NCI-H748 (cell line): ENCODE results near the gene MFAP5.
A peak's percentile ranks its signal among the peaks of the same experiment; 100 is the strongest.

Experiments used
- DNase-seq: peaks from one replicate; lab custom pipeline; 2025; ENCODE audit not compliant: unreplicated experiment; lab: John Stamatoyannopoulos, UW

MFAP5 gene, protein sequence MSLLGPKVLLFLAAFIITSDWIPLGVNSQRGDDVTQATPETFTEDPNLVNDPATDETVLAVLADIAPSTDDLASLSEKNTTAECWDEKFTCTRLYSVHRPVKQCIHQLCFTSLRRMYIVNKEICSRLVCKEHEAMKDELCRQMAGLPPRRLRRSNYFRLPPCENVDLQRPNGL

GRCh38 chr12:8662593-8662992, at the start of gene MFAP5:
MFAP5 (minus strand) TSS chr12:8662826; CDS start chr12:8662104, 722 bp downstream.
- DNase-seq, result no peak

- DNase-seq, result no peak
Measured at GRCh38 chr12:8709124-8709830, 46.7 kb upstream of the MFAP5 start.

DNA sequence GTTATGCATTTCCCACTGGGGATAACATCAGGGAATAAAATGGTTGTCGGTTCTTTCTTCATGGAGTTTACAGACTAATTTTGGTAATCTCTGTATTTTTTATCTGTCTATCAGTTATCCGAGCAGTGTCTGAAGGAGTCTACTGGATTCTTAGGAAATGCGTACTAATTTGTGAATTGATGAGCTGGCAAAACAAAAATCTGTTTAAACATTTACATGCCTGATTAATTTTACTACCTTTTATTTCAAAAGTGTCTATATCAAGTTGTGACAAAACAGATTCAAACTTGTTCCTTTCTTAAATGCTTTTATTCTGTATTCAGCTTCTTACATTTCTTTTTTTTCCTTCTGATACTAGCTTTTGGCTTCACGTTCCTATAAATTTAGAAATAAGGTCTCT, 39.5 kb upstream of the MFAP5 start:
- no peak for DNase-seq

DNA sequence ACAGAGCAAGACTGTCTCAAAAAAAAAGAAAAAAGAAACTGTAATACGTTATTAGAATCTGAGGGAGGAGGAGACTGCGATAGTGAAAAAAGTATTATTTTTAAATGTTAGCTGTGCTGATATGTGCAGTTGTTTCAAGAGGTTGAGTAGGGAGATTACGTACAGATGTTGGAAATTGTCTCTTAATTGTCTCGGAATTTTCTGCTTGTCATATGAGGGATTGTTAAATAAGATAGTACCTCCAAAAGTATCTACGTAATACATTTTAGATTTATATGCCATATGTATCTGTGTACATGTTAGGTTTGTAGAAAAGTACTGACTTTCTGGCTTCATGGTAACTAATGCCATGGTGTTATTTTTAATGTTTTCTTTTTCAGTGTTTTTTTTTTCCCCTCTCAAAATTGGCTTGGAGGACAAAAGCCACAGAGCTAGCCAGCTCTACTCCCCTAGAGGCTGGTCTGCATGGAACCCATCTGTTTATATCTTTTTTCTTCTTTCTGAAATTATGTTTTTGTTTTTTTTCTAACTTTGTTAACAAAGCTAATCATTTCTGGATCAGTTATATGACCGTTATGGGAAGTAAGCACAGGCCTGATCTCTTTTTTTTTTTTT, 38.5 kb upstream of the MFAP5 start:
- no peak for DNase-seq

DNA sequence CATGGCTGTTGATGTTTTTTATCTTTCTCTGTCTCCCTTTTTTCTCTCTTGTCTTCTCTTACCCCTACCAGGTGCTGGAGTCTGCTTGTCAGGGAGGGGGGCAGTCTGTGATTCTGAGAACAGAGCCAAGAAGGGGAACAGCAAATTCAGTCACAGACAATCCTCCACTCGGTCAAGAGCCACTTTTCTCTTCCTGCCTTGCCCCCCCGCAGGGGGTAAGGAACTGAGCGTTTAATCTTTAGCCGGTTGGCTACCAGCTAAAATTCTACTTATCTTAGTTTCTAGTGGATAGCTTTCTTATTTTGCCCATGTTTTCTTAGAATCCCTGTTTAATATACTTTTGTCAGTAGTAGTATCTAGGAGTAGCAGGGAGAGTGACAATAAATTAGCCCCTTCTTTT, 37.1 kb upstream of the MFAP5 start:
- no peak for DNase-seq

GRCh38 chr12:8698879-8699278, 36.3 kb upstream of the MFAP5 start:
- DNase-seq, result no peak

GRCh38 chr12:8698132-8698851, 35.7 kb upstream of the MFAP5 start:
- DNase-seq, result peak; percentile 77

GRCh38 chr12:8697476-8698131, 35.0 kb upstream of the MFAP5 start, which contains the start of gene RIMKLB:
RIMKLB (plus strand) TSS chr12:8697991; CDS start chr12:8713867, 15,876 bp downstream.
- DNase-seq, result peak; percentile 81

GRCh38 chr12:8697120-8697475, 34.5 kb upstream of the MFAP5 start:
- peak; percentile 59 for DNase-seq

GRCh38 chr12:8696442-8697090, 33.9 kb upstream of the MFAP5 start:
- DNase-seq, result peak; percentile 3

DNA sequence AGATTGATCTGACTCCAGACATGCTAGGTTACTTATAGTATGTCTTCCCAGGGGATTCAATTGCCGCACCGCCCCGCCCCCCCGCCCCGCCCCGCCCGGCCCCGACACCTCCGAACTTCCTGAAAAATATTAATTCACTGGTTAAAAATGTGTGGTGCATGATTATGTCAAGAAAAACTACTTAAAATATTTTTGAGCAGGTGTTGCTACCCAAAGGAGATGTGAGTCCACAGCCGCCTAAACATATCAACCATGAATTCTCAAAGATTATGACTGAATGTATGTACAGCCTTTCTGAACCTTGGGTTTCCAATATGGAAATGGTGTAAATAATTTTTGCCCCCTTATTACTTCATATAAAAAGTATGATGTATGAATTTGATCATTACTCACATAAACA, 32.5 kb upstream of the MFAP5 start:
- DNase-seq, result no peak

DNA sequence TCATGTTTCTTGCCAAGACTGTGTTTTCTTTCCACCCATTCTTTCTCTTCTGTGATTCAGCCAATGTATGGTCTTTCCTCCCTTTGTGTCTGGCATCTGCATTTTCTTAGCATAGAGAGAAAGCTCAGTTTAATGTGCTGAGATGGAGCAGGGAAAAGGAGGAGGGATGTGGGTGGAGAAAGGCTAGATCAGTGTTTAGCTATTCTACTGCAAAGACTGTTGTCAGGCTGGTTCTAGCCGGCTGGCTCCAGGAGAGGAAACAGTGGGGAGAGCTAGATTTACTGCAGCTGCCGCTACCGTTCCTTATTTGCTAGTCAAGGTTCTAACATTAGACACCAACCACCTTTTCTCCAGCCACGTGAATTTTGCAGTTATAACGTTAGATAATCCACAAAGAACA, 29.9 kb upstream of the MFAP5 start:
- peak; percentile 4 for DNase-seq

DNA sequence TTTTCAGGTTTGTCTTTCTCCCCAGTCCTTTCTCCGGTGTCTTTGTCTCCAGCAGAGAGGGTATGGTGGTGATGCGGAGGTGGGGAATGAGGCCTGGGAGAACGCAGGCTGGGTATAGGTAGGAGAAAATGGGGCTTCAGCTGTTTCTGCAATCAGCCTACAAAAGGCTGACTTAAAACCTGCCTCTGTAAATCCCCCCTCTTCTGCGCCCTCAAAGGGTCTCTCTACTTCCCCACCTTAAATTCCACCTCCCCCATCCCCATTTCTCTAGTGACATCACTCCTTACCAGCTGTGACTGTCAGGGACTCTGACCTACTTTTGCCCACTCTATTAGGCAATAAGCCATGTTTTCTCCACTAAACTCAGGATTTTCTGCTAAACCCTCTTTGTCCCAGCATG, 27.1 kb upstream of the MFAP5 start:
- no peak for DNase-seq

- peak; percentile 5 for DNase-seq
Measured at GRCh38 chr12:8687846-8688601, 25.4 kb upstream of the MFAP5 start.

DNA sequence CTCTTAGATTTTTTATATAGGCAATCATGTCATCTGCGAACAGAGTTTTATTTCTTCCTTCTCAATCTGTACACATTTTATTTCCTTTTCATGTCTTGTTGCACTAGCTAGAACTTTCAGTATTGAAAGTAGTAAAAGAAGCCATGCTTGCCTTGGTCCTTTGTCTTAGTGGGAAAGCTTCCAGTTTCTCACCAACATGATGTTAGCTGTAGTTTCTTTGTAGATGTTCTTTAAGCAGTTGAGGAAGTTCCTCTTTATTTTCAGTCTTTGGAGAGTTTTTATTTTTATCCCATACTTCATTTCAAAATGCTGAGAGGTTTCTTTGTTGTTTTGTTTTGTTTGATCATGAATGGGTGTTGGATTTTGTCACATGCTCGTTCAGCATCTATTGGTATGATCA, 22.4 kb upstream of the MFAP5 start:
- DNase-seq, result no peak

DNA sequence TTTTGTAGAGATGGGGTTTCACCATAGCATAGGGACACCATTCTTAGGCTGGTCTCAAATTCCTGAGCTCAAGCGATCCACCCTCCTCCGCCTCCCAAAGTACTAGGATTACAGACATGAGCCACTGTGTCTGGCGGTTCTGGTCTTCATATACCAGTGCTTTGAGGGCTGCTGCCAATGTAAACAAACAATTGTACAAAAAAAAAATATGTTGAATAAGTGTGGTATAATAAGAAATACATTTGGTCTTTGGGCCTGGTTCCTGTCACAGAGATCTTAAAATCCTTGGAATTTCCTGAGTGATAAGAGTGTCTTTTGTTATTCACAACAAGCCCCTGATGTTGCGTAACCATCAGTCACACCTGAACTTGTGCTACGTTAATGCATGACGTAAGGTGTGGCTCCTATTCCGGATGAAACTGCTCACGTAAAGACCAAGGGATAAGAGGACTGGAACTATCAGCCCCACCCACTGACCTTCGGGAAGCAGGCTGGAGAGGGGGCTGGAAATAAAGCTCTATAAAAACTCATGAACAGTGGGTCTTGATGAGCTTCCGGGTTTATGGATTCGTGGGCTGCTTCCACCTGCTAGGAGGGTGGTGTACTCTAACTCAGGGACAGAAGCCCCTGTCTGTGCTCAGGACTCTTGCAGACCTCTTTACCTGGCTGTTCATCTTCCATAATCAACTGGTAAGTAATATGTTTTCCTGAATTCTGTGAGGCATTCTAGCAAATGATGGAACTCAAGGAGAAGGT, 18.7 kb upstream of the MFAP5 start:
- DNase-seq, result peak; percentile 18

DNA sequence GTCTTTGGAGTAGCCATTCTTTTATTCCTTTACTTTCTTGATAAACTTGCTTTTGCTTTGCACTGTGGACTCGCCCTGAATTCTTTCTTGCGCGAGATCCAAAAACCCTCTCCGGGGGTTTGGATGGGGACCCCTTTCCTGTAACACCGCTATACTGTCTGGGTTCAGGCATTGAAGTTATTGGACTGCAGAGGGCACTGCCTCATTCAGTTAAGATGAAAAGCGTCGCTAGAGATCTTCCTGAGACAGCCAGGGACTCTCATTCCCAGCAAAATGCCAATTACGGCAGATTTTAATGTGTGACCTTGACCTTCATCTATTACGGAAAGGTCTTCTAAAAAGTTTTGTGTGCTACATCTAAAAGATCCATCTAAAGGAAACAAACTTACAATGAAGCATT, 17.9 kb upstream of the MFAP5 start:
- no peak for DNase-seq

- DNase-seq, result no peak
Measured at GRCh38 chr12:8678661-8679111, 16.1 kb upstream of the MFAP5 start.

DNA sequence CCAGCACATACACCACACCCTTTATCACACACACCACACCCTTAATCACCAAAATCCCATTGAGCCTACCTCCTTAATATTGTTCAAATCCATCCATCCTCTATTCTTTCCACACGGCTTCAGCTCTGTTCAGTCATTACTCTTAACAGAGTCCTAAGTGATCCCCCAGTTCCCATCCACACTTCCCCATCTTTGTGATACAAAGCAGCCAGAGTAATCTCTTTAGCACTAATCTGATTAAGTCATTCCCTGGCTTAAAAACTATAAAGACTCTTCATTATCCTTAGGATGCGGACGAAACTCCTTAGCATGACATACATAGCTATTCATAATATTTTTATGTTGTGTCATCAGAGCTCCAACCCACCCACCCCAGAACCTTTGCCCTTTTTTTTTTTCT, 14.7 kb upstream of the MFAP5 start:
- DNase-seq, result no peak
